DMS 273 (cell line): ENCODE results near the gene KCTD5.

ENCODE experiments used
- DNase-seq: peaks from one replicate; lab custom pipeline; 2025; ENCODE audit not compliant: unreplicated experiment; lab: John Stamatoyannopoulos, UW

The KCTD5 gene

GRCh38 chr16:2708955-2709587 lies 26.7 kb downstream of the KCTD5 start:
- DNase-seq = no peak

GRCh38 chr16:2709588-2709984 lies 27.3 kb downstream of the KCTD5 start:
- DNase-seq = no peak

GRCh38 chr16:2710021-2710710 lies 27.8 kb downstream of the KCTD5 start:
- DNase-seq = no peak

- peak; percentile 93 for DNase-seq
Observed at GRCh38 chr16:2710711-2711231, 28.4 kb downstream of the KCTD5 start.

- no peak for DNase-seq
Observed at GRCh38 chr16:2711370-2712062, 29.2 kb downstream of the KCTD5 start.

GRCh38 chr16:2712063-2712441 lies 29.7 kb downstream of the KCTD5 start:
- no peak for DNase-seq

GRCh38 chr16:2712546-2712945 lies 30.2 kb downstream of the KCTD5 start:
- DNase-seq = no peak

GRCh38 chr16:2713523-2713922 lies 31.2 kb downstream of the KCTD5 start:
- no peak for DNase-seq

GRCh38 chr16:2713985-2714774 lies 31.9 kb downstream of the KCTD5 start:
- DNase-seq = no peak

GRCh38 chr16:2715064-2715463 lies 32.7 kb downstream of the KCTD5 start:
- DNase-seq = no peak

GRCh38 chr16:2715519-2715918 lies 33.2 kb downstream of the KCTD5 start:
- no peak for DNase-seq

- DNase-seq = no peak
Observed at GRCh38 chr16:2715966-2716885, 33.9 kb downstream of the KCTD5 start.

GRCh38 chr16:2716948-2717347 lies 34.6 kb downstream of the KCTD5 start:
- no peak for DNase-seq

GRCh38 chr16:2717383-2718263 lies 35.3 kb downstream of the KCTD5 start:
- DNase-seq = no peak

GRCh38 chr16:2719328-2720063 lies 37.2 kb downstream of the KCTD5 start:
- peak; percentile 44 for DNase-seq

GRCh38 chr16:2720064-2720457 lies 37.7 kb downstream of the KCTD5 start, which contains the start of gene PRSS27:
PRSS27 (minus strand) TSS chr16:2720224; CDS start chr16:2720160, 64 bp downstream.
- no peak for DNase-seq

GRCh38 chr16:2720719-2721633 lies 38.7 kb downstream of the KCTD5 start:
- DNase-seq = peak; percentile 98
